Testis (tissue), 3 donors: ENCODE data around the gene GRIK4. TPM values are rescaled to one million over a fixed set of nuclear protein-coding genes. Genes with fewer than 3 reads are reported as not detected.

Source experiments
- DNase-seq: peaks from one replicate; pipeline ENCODE4 v3.0.0-alpha.2; 2019
- H3K27ac ChIP-seq, 2 donors: fragments of 200-600 bp; sonication (generic); one replicate each; pipeline ENCODE4 v1.5.1; 2019
- H3K27me3 ChIP-seq: fragments of 200-600 bp; sonication (generic); one replicate; pipeline ENCODE4 v1.5.1; 2019
- H3K36me3 ChIP-seq: fragments of 200-600 bp; sonication (generic); one replicate; pipeline ENCODE4 v1.5.1; 2017; ENCODE audit warnings: low read depth; ENCODE audit errors: missing control alignments
- H3K4me1 ChIP-seq: fragments of 200-600 bp; sonication (generic); one replicate; pipeline ENCODE4 v1.5.1; 2019
- H3K4me3 ChIP-seq, 2 donors: fragments of 200-600 bp; sonication (generic); one replicate each; pipeline ENCODE4 v1.5.1; 2017 to 2019
- H3K9me3 ChIP-seq: fragments of 200-600 bp; sonication (generic); one replicate; pipeline ENCODE4 v1.5.1; 2017
- CTCF ChIP-seq, 3 experiments: fragments of 450-650 bp in 2 of 3; fragments of 200-600 bp in 1 of 3; sonication (generic) in 1 of 3; IDR thresholded peaks; one replicate each; pipeline ENCODE4 v1.5.1; 2016 to 2019; ENCODE audit warnings: antibody characterized with exemption in 3 of 3, mild to moderate bottlenecking in 2 of 3, moderate library complexity in 1 of 3
- POLR2A ChIP-seq: fragments of 450-650 bp; IDR thresholded peaks from one replicate; pipeline ENCODE4 v1.6.1; 2017; ENCODE audit warnings: antibody characterized with exemption, mild to moderate bottlenecking, moderate library complexity
- WGBS, 2 donors: methylation state at CpG; one replicate each; pipeline ENCODE4 v1.1.5; 2018; 5-methylcytosine and 5-hydroxymethylcytosine counted together
- intact Hi-C: fragments of 100-400 bp; cut with DNase I; formaldehyde crosslinking; loops from one replicate; pipeline ENCODE4 v1.15.1; 2023; ENCODE audit warnings: low total_unique reads
- polyA plus RNA-seq: library from polyadenylated mRNA; stranded (reverse); fragments of 350-450 nt; fragmentation: Illumina TruSeq; extraction: RNeasy Lipid Tissue Mini Kit (QIAGEN cat#74804); gene quantifications from one replicate; pipeline ENCODE4 v1.2.3, GENCODE V29; 2014; ENCODE audit warnings: low read depth, low replicate concordance; ENCODE audit not compliant: insufficient read depth
- total RNA-seq, 2 donors: library from RNA; depleted of rRNA; stranded (reverse); fragments of >200 nt; gene quantifications; one replicate each; pipeline ENCODE4 v1.2.3, GENCODE V29; 2016

GRIK4 gene
- total and polyA plus RNA-seq, 3 donors from 2014 or later: 2.6 to 3.0 (median 2.6) TPM

GRCh38 chr11:120740380-120740779 is 228.8 kb downstream of the GRIK4 start:
- no peaks in the 10 kb centered on the region for H3K4me1 ChIP-seq
- no peaks in the 10 kb centered on the region for H3K36me3 ChIP-seq
- no peak for DNase-seq
- no peak overlapping the region for H3K27ac ChIP-seq
- 88 to 94% methylated on average over 2 to 3 of the region's 3 CpGs for WGBS, 2 donors
- no peak overlapping the region for H3K4me3 ChIP-seq
- TF ChIP-seq CTCF (IDR thresholded peaks at IDR 0.05) (no peak), POLR2A (no peak)
- H3K9me3 ChIP-seq: no peaks in the 10 kb centered on the region
- intact Hi-C loops: no loop called here
- no peaks in the 10 kb centered on the region for H3K27me3 ChIP-seq

GRCh38 chr11:120744016-120744994 is 232.8 kb downstream of the GRIK4 start:
- H3K9me3 ChIP-seq: no peaks in the 10 kb centered on the region
- intact Hi-C loops: no loop called here
- no peaks in the 10 kb centered on the region for H3K36me3 ChIP-seq
- WGBS, 2 donors: 86 to 91% methylated on average over 14 of the region's 14 CpGs
- no peak overlapping the region for H3K27ac ChIP-seq
- H3K4me1 ChIP-seq: no peaks in the 10 kb centered on the region
- H3K27me3 ChIP-seq: no peaks in the 10 kb centered on the region
- H3K4me3 ChIP-seq: no peak overlapping the region
- DNase-seq: no peak
- no peak for TF ChIP-seq CTCF (IDR thresholded peaks at IDR 0.05)

GRCh38 chr11:120746376-120746775 is 234.8 kb downstream of the GRIK4 start:
- H3K4me1 ChIP-seq: no peaks in the 10 kb centered on the region
- H3K27ac ChIP-seq: no peak overlapping the region
- DNase-seq: no peak
- H3K4me3 ChIP-seq: no peak overlapping the region
- intact Hi-C loops: no loop called here
- no peaks in the 10 kb centered on the region for H3K27me3 ChIP-seq
- TF ChIP-seq CTCF (IDR thresholded peaks at IDR 0.05) (no peak), POLR2A (no peak)
- no peaks in the 10 kb centered on the region for H3K36me3 ChIP-seq
- no peaks in the 10 kb centered on the region for H3K9me3 ChIP-seq
- WGBS, 2 donors: 74 to 77% methylated on average over 3 of the region's 3 CpGs

- TF ChIP-seq CTCF (IDR thresholded peaks at IDR 0.05): no peak
- TF ChIP-seq POLR2A: no peak
- WGBS, 2 donors: 57 to 60% methylated on average over 12 of the region's 12 CpGs
- Histone ChIP-seq H3K36me3 (no peaks in the 10 kb centered on the region), H3K27ac (no peak overlapping the region), H3K9me3 (no peaks in the 10 kb centered on the region), H3K27me3 (no peaks in the 10 kb centered on the region), H3K4me3 (no peak overlapping the region), H3K4me1 (no peaks in the 10 kb centered on the region)
- DNase-seq: no peak
- intact Hi-C loops: no loop called here
Observed at GRCh38 chr11:120746836-120747609, 235.5 kb downstream of the GRIK4 start.
